Esophagus muscularis mucosa (tissue), 4 donors: ENCODE measurements around the gene CTNNA1.

ENCODE experiments used
- EP300 ChIP-seq: sonication (generic); formaldehyde crosslinking; IDR thresholded peaks from one replicate; pipeline ENCODE4 v1.6.1; 2017; ENCODE audit warnings: antibody characterized with exemption
- POLR2A ChIP-seq: fragments of 450-650 bp; IDR thresholded peaks from one replicate; pipeline ENCODE4 v1.6.1; 2017; ENCODE audit warnings: antibody characterized with exemption, moderate library complexity, mild to moderate bottlenecking, low read depth
- POLR2AphosphoS5 ChIP-seq, 2 donors: sonication (generic); formaldehyde crosslinking; IDR thresholded peaks; one replicate each; pipeline ENCODE4 v1.6.1; 2017; ENCODE audit warnings: antibody characterized with exemption in 2 of 2
- TF ChIP-seq, protein P1 (sequence below), 3 experiments: fragments of 200-600 bp in 2 of 3; fragments of 450-650 bp in 1 of 3; sonication (generic) in 2 of 3; IDR thresholded peaks; one replicate each; pipeline ENCODE4 v1.5.1; 2017 to 2019; ENCODE audit warnings: antibody characterized with exemption in 3 of 3, mild to moderate bottlenecking in 2 of 3, moderate library complexity in 1 of 3

DNA sequence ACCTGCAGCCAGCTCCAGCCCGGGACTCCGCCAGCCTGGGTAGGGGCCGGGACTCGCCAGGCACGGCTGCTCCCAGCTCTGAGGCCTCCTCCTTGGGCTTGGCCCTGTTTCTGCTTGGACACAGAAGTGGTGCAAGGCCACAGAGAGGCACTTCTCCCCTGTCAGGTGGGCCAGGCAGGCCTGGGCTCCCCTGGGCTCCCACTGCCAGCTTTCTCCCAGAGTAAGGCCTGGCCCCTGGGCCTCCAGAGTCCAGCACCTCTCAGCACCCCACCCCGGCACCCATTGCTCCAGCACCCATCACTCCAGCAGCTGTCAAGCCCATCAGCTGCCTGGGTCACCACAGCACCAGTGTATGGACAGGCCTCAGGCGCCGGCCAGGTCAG is 193.0 kb downstream of the CTNNA1 start:
- no peak for TF ChIP-seq POLR2A
- TF ChIP-seq, protein P1, sequence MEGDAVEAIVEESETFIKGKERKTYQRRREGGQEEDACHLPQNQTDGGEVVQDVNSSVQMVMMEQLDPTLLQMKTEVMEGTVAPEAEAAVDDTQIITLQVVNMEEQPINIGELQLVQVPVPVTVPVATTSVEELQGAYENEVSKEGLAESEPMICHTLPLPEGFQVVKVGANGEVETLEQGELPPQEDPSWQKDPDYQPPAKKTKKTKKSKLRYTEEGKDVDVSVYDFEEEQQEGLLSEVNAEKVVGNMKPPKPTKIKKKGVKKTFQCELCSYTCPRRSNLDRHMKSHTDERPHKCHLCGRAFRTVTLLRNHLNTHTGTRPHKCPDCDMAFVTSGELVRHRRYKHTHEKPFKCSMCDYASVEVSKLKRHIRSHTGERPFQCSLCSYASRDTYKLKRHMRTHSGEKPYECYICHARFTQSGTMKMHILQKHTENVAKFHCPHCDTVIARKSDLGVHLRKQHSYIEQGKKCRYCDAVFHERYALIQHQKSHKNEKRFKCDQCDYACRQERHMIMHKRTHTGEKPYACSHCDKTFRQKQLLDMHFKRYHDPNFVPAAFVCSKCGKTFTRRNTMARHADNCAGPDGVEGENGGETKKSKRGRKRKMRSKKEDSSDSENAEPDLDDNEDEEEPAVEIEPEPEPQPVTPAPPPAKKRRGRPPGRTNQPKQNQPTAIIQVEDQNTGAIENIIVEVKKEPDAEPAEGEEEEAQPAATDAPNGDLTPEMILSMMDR (IDR thresholded peaks at IDR 0.05) = no peak
- no peak for TF ChIP-seq POLR2AphosphoS5 (IDR thresholded peaks at IDR 0.05)
- no peak for TF ChIP-seq EP300
